HFFc6 (cell line): ENCODE data around the gene CUTC. TPM values are rescaled to one million over a fixed set of nuclear protein-coding genes. Genes with fewer than 3 reads are reported as not detected.
A peak's percentile ranks its signal among the peaks of the same experiment; 100 is the strongest.

Experiments
- DNase-seq: peaks from one replicate; pipeline ENCODE4 v3.0.0-alpha.2; 2018
- H3K27ac Mint-ChIP-seq: 2 replicates; pipeline ENCODE4 v1.8.0; 2020; ENCODE audit warnings: mild to moderate bottlenecking, mixed read lengths
- H3K27me3 Mint-ChIP-seq: 2 replicates; pipeline ENCODE4 v1.8.0; 2021; ENCODE audit warnings: mild to moderate bottlenecking, moderate library complexity, mixed read lengths; ENCODE audit not compliant: insufficient read depth
- H3K36me3 Mint-ChIP-seq: 2 replicates; pipeline ENCODE4 v1.8.0; 2021; ENCODE audit warnings: low read depth, mixed read lengths
- H3K4me1 Mint-ChIP-seq: 2 replicates; pipeline ENCODE4 v1.8.0; 2020; ENCODE audit warnings: low read depth, mixed read lengths
- H3K4me3 Mint-ChIP-seq: 2 replicates; pipeline ENCODE4 v1.8.0; 2020; ENCODE audit warnings: mild to moderate bottlenecking, moderate library complexity, mixed read lengths
- H3K9me3 Mint-ChIP-seq: 2 replicates; pipeline ENCODE4 v1.8.0; 2020; ENCODE audit warnings: mild to moderate bottlenecking, mixed read lengths
- CTCF ChIP-seq: fragments of 200-600 bp; sonication (generic); IDR thresholded peaks from 2 replicates; pipeline ENCODE4 v1.5.0; 2021; ENCODE audit warnings: antibody characterized with exemption, mild to moderate bottlenecking
- total RNA-seq, 6 experiments: library from RNA; stranded (reverse); fragmentation: NEBNext Ultra II Directional; extraction: Animal tissue kit (Norgen Biotek cat#: 25700); gene quantifications; 2 replicates in 1 of 6; 3 replicates in 5 of 6; pipeline ENCODE4 v1.2.3, GENCODE V29; 2021

Gene CUTC
- total RNA-seq, 6 experiments from 2014 or later, result 11.2 to 15.2 (median 12.4) TPM

- peaks cover 36% of the 10 kb centered on the region for H3K36me3 Mint-ChIP-seq
- peak overlapping the region; percentile 93 for H3K27ac Mint-ChIP-seq
- TF ChIP-seq CTCF, result peak; percentile 61
- no peaks in the 10 kb centered on the region for H3K9me3 Mint-ChIP-seq
- peaks cover 42% of the 10 kb centered on the region for H3K4me1 Mint-ChIP-seq
- DNase-seq, result peak; percentile 87
- H3K4me3 Mint-ChIP-seq, result peak overlapping the region; percentile 75
- H3K27me3 Mint-ChIP-seq, result no peaks in the 10 kb centered on the region; the same call in 1 of the 2 replicates
These were observed 22.4 kb upstream of the CUTC start for GRCh38 chr10:99709480-99710229.

- H3K4me3 Mint-ChIP-seq, result no peak overlapping the region
- no peaks in the 10 kb centered on the region; the same call in 1 of the 2 replicates for H3K27me3 Mint-ChIP-seq
- peak overlapping the region; percentile 23 for H3K27ac Mint-ChIP-seq
- TF ChIP-seq CTCF, result peak; percentile 80
- peak; percentile 78 for DNase-seq
- peaks cover 31% of the 10 kb centered on the region for H3K36me3 Mint-ChIP-seq
- H3K9me3 Mint-ChIP-seq, result no peaks in the 10 kb centered on the region
- peaks cover 42% of the 10 kb centered on the region for H3K4me1 Mint-ChIP-seq
These were observed 20.8 kb upstream of the CUTC start for GRCh38 chr10:99711129-99711719.

- peak overlapping the region; percentile 5; the same call in 1 of the 2 replicates for H3K27ac Mint-ChIP-seq
- no peak overlapping the region for H3K4me3 Mint-ChIP-seq
- H3K9me3 Mint-ChIP-seq, result no peaks in the 10 kb centered on the region
- H3K27me3 Mint-ChIP-seq, result no peaks in the 10 kb centered on the region; the same call in 1 of the 2 replicates
- no peak for DNase-seq
- H3K36me3 Mint-ChIP-seq, result peaks cover 42% of the 10 kb centered on the region
- TF ChIP-seq CTCF, result no peak
- H3K4me1 Mint-ChIP-seq, result peaks cover 21% of the 10 kb centered on the region
These were observed 17.6 kb upstream of the CUTC start for GRCh38 chr10:99714446-99714845.

- Mint-ChIP-seq H3K27me3 (peaks cover 2% of the 10 kb centered on the region), H3K4me1 (peaks cover 9% of the 10 kb centered on the region), H3K4me3 (no peak overlapping the region), H3K36me3 (peaks cover 58% of the 10 kb centered on the region), H3K27ac (peak overlapping the region; percentile 47), H3K9me3 (no peaks in the 10 kb centered on the region)
- no peak for TF ChIP-seq CTCF
- no peak for DNase-seq
These were observed 11.6 kb upstream of the CUTC start for GRCh38 chr10:99720387-99720786.

- no peaks in the 10 kb centered on the region for H3K9me3 Mint-ChIP-seq
- peak; percentile 35 for DNase-seq
- H3K36me3 Mint-ChIP-seq, result peaks cover 30% of the 10 kb centered on the region
- H3K4me1 Mint-ChIP-seq, result peaks cover 29% of the 10 kb centered on the region
- H3K4me3 Mint-ChIP-seq, result no peak overlapping the region
- H3K27ac Mint-ChIP-seq, result peak overlapping the region; percentile 60
- TF ChIP-seq CTCF, result no peak
- peaks cover 4% of the 10 kb centered on the region for H3K27me3 Mint-ChIP-seq
These were observed 2.0 kb upstream of the CUTC start for GRCh38 chr10:99730026-99730425.
